Measurements from ENCODE around the gene UBAC1.
"Not testable (repeated sequence)": the region's sequence is repeated elsewhere in the genome, so short reads cannot be mapped to it uniquely, and the experiment has no call there.

GRCh38 chr9:135947105-135947504 is 14.1 kb downstream of the UBAC1 start:
- TF ChIP-seq, protein P1, sequence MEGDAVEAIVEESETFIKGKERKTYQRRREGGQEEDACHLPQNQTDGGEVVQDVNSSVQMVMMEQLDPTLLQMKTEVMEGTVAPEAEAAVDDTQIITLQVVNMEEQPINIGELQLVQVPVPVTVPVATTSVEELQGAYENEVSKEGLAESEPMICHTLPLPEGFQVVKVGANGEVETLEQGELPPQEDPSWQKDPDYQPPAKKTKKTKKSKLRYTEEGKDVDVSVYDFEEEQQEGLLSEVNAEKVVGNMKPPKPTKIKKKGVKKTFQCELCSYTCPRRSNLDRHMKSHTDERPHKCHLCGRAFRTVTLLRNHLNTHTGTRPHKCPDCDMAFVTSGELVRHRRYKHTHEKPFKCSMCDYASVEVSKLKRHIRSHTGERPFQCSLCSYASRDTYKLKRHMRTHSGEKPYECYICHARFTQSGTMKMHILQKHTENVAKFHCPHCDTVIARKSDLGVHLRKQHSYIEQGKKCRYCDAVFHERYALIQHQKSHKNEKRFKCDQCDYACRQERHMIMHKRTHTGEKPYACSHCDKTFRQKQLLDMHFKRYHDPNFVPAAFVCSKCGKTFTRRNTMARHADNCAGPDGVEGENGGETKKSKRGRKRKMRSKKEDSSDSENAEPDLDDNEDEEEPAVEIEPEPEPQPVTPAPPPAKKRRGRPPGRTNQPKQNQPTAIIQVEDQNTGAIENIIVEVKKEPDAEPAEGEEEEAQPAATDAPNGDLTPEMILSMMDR (IDR thresholded peaks at IDR 0.05 in 2 of 3, conservative IDR thresholded peaks at IDR 0.05 in 1 of 3; ENCODE audit: insufficient read depth in 2 of 3, low read depth in 1 of 3, low read length in 3 of 3) = not testable (repeated sequence)
- not testable (repeated sequence) for TF ChIP-seq ELF2 (CRISPR knock-in tag; IDR thresholded peaks at IDR 0.05)
- TF ChIP-seq, protein P2, sequence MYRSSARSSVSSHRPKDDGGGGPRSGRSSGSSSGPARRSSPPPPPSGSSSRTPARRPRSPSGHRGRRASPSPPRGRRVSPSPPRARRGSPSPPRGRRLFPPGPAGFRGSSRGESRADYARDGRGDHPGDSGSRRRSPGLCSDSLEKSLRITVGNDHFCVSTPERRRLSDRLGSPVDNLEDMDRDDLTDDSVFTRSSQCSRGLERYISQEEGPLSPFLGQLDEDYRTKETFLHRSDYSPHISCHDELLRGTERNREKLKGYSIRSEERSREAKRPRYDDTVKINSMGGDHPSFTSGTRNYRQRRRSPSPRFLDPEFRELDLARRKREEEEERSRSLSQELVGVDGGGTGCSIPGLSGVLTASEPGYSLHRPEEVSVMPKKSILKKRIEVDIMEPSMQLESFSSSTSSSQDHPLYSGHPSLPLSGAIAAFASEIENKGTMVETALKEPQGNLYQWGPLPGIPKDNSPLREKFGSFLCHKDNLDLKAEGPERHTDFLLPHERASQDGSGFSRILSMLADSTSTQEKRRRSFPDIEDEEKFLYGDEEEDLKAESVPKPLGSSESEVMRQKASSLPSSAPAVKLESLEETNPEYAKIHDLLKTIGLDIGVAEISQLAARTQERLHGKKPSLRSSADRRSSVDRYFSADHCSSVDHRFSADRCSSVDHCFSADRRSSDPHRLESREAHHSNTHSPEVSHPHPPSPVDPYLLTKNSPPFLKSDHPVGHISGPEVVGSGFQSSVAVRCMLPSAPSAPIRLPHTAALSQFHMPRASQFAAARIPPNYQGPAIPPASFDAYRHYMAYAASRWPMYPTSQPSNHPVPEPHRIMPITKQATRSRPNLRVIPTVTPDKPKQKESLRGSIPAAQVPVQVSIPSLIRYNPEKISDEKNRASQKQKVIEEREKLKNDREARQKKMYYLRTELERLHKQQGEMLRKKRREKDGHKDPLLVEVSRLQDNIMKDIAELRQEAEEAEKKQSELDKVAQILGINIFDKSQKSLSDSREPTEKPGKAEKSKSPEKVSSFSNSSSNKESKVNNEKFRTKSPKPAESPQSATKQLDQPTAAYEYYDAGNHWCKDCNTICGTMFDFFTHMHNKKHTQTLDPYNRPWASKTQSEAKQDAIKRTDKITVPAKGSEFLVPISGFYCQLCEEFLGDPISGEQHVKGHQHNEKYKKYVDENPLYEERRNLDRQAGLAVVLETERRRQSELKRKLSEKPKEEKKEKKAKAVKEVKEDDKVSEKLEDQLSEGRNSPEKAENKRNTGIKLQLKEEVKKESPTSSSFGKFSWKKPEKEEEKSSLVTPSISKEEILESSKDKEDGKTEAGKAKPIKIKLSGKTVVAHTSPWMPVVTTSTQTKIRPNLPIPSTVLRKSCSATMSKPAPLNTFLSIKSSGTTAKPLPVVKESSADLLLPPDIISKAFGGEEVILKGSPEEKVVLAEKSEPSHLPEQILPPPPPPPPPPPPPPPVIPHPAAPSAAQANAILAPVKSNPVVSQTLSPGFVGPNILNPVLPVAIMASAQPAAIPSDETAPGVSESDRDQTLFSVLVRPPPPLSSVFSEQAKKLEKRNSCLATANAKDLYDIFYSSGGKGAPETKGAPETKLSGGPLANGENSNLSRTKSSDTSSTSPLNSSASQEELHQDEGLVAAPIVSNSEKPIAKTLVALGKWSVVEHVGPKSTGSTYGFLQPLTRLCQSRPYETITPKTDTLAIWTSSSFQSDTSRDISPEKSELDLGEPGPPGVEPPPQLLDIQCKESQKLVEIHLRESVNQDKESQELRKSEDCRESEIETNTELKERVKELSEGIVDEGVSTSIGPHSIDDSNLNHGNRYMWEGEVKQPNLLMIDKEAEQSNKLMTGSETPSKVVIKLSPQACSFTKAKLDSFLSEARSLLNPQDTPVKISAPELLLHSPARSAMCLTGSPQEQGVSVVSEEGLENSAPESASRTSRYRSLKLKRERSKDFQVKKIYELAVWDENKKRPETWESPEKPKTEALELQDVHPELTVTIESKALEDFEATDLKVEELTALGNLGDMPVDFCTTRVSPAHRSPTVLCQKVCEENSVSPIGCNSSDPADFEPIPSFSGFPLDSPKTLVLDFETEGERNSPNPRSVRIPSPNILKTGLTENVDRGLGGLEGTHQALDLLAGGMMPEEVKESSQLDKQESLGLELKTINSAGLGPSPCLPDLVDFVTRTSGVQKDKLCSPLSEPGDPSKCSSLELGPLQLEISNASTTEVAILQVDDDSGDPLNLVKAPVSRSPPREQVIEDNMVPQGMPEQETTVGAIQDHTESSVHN (IDR thresholded peaks at IDR 0.05; ENCODE audit: borderline replicate concordance in 1 of 2, low read depth in 1 of 2) = not testable (repeated sequence)
